PFSK-1 (cell line): Measurements from ENCODE around the gene MYO1C.

Experiments used
- POLR2AphosphoS5 ChIP-seq: IDR thresholded peaks from 2 replicates; pipeline ENCODE4 v1.6.1; 2012; ENCODE audit warnings: low read depth, mild to moderate bottlenecking, control low read depth, low read length, moderate library complexity
- REST ChIP-seq, 2 experiments: IDR thresholded peaks; 2 replicates each; pipeline versions ENCODE4 v1.6.1 to v1.8.0; 2011 to 2012; ENCODE audit warnings: low read depth in 2 of 2, low read length in 2 of 2, control low read depth in 1 of 2, inconsistent platforms in 1 of 2, mild to moderate bottlenecking in 1 of 2, moderate library complexity in 1 of 2; ENCODE audit not compliant: insufficient read depth in 1 of 2
- SIN3A ChIP-seq: IDR thresholded peaks from 2 replicates; pipeline ENCODE4 v1.6.1; 2012; ENCODE audit warnings: mild to moderate bottlenecking, low read length, moderate library complexity, borderline replicate concordance; ENCODE audit not compliant: insufficient read depth
- TAF1 ChIP-seq: IDR thresholded peaks from 2 replicates; pipeline ENCODE4 v1.6.1; 2012; ENCODE audit warnings: low read length, control low read depth, borderline replicate concordance; ENCODE audit not compliant: insufficient read depth

GRCh38 chr17:1464186-1464585 is 28.3 kb downstream of the MYO1C start:
- TF ChIP-seq TAF1 (no peak), POLR2AphosphoS5 (no peak), REST (IDR thresholded peaks at IDR 0.05; ENCODE audit: insufficient read depth in 1 of 2, low read depth in 2 of 2, low read length in 2 of 2) (no peak), SIN3A (no peak)
